Fibroblast of mammary gland (primary cell): ENCODE results near the gene LGI4.
"Not testable (repeated sequence)": the region's sequence is repeated elsewhere in the genome, so short reads cannot be mapped to it uniquely, and the experiment has no call there.

Experiments used
- DNase-seq: peaks from one replicate; pipeline ENCODE4 v3.0.0-alpha.2; 2010; ENCODE audit warnings: low read depth
- H3K4me3 ChIP-seq: 2 replicates; pipeline ENCODE4 v1.5.1; 2011; ENCODE audit warnings: low read depth, mild to moderate bottlenecking, low read length, moderate library complexity; ENCODE audit not compliant: control insufficient read depth
- TF ChIP-seq, protein P1 (sequence below): conservative IDR thresholded peaks from 2 replicates; pipeline ENCODE4 v1.5.1; 2011; ENCODE audit warnings: low read depth, low read length, inconsistent platforms; ENCODE audit not compliant: control insufficient read depth, insufficient read depth

The LGI4 gene

DNA sequence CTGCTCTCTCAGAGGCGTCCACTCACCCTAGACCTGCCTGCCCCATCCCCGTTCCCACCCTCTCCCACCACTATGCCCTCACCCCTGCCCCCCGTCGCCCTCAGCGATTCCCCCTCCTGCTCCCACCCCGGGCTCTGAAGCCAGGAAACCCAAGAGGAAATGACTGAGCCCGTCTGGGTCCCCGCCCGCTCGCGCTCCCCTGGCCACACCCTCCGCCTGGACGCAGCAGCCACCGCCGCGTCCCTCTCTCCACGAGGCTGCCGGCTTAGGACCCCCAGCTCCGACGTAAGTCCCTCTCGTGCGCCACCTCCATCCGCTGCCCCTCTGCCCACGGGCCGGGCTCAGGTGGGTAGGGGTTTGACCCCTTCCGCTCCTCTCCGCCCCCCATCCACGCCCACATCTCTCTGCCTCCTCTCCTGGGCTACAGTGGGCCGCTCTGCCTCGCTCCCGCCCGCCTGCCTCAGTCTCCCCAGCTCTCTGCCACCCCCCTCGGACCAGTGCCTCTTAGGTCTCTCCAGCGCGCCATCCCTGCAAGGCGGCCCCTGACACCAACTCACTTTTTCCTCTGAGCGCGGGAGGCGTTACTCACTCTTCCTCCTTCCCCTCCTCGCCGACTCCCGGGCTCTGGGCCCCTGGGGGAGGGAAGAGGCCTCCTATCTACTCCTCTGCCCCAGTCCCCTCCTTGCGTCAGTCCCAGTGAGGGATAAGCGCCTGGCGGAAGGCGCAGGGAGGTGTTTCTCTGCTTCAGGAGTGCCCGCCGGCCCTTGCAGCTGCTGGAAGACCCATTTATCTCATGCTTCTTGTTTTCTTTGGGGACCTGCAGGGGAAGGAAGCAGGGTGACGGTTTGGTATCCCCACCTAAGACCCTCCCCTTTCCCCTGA lies 19.9 kb upstream of the LGI4 start, which contains the start of gene FXYD5:
Gene FXYD5 (plus strand): TSS at position 211 of the 882 bp plus-strand sequence. CDS start 816 bp downstream, outside the sequence.
- TF ChIP-seq, protein P1, sequence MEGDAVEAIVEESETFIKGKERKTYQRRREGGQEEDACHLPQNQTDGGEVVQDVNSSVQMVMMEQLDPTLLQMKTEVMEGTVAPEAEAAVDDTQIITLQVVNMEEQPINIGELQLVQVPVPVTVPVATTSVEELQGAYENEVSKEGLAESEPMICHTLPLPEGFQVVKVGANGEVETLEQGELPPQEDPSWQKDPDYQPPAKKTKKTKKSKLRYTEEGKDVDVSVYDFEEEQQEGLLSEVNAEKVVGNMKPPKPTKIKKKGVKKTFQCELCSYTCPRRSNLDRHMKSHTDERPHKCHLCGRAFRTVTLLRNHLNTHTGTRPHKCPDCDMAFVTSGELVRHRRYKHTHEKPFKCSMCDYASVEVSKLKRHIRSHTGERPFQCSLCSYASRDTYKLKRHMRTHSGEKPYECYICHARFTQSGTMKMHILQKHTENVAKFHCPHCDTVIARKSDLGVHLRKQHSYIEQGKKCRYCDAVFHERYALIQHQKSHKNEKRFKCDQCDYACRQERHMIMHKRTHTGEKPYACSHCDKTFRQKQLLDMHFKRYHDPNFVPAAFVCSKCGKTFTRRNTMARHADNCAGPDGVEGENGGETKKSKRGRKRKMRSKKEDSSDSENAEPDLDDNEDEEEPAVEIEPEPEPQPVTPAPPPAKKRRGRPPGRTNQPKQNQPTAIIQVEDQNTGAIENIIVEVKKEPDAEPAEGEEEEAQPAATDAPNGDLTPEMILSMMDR, result no peak
- H3K4me3 ChIP-seq, result peak within 1 kb of the TSS; percentile 91
- DNase-seq, result peak; percentile 80

DNA sequence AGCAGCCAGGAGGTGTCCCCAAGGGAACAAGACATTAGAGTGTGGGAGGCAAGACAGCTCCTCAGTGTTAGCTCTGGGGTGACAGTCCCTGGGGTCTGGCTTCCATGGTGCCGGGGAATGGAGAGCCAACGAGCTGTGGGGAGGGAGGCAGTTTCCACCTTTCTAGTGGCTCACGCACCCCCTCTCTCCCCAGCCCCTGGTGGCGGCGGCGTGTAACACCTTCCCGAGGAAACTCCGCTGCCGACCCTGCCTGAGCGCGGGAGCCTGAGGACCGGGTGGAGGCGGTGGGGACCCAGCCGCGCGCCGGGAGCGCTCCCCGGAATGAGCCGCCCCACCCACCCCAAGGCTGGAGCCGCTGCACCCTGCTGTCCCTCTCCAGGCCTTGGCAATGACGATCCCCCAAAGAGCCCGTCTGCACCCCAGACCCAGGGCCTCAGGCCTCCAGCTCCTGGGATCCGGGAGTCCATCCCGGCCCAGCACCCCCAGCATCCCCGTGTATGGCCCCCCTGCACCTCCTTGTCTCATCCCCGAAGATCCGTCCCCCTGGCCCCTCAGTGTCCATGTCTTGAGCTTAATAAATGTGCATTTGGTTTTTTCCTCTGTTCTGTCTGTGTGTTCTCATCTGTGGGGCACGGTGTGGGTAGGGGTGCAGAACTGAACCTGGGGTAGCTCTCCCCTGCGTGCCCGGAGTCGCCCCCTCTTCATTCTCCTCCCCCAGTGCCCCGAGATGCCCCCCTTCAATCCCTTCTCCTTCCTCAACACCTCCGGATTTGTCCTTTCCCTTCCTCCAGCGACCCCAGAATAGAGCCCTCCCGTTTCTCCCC lies 19.1 kb upstream of the LGI4 start:
- TF ChIP-seq, protein P1, result peak; percentile 50
- no peak for DNase-seq
- H3K4me3 ChIP-seq, result peak overlapping the region; percentile 91

DNA sequence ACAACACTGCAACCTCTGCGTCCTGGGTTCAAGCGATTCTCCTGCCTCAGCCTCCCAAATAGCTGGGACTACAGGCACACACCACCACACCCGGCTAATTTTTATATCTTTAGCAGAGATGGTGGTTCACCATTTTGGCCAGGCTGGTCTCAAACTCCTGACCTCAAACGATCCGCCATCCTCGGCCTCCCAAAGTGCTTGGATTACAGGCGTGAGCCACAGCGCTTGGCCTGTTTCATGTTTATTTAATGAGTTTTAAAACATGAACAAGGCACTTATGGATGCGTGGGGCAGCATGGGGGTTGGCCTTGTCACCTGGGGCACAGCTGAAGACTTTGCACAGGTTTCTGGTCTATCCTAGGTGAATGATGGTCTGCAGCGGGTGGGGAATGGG lies 18.3 kb upstream of the LGI4 start:
- DNase-seq, H3K4me3 ChIP-seq: not testable (repeated sequence)

DNA sequence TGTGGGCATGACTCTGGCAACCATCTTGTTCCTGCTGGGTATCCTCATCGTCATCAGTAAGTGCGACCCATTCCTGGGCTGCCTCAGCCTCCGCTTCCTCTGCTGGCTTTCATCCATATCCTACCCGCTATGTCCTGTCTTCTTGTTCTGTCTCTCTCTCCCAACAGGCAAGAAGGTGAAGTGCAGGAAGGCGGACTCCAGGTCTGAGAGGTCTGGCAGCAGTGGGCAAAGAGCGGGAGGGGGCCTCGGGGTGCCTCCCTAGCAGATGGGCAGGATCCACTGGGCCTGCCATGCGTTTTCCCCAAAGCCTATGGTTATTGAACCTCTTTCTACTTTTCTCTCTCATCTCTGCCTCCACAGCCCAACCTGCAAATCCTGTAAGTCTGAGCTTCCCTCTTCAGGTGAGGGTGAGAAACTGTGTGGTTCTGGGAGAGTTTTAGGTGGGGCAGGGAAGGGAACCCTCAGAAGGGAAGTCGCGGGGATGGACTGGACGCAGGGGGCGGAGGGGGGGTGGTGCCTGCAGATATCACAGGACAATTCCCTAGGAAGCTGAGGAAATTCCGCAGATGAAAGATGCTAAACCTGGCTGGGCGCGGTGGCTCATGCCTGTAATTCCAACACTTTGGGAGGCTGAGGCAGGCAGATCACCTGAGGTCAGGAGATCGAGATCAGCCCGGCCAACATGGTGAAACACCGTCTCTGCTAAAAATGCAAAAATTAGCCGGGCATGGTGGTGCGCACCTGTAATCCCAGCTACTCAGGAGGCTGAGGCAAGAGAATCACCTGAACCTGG lies 16.6 kb upstream of the LGI4 start:
- no peak overlapping the region for H3K4me3 ChIP-seq
- TF ChIP-seq, protein P1, result no peak
- no peak for DNase-seq

DNA sequence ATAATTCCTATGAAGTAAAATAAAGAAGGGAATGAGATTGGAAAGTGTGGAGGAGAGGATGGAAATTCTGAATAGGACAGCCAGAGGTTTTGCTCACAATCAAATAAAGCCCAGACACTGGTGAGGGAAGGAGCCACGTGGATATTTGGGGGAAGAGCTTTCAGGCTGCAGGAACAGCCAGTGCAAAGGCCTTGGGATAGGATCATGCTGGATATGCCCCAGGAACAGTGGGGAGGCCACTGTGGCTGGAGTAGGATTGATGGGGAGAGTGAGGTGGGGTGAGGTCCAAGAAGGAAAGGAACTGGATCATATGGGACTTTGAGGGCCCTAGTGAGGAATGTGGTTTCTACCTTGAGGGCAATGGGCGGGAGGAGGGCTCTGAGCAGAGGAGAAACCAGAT lies 15.6 kb upstream of the LGI4 start:
- no peak overlapping the region for H3K4me3 ChIP-seq
- DNase-seq, result no peak
- TF ChIP-seq, protein P1, result no peak

DNA sequence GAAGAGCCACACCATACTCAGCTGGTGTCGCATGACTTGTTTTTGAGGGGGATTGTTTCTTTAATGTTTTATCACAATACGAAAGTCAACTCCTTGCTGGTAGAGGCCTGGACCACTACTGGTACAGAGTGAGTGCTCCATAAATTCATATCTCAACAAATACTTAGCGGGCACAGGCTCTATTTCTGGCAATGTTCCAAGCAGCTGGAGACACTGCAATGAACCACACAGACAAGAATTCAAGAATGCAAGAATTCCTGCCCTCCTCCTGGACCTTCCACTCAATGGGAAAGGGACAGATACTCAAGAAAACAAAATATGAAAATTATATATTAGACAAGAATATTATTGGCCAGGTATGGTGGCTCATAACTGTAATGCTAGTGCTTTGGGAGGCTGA lies 14.6 kb upstream of the LGI4 start:
- no peak for DNase-seq
- no peak overlapping the region for H3K4me3 ChIP-seq
- TF ChIP-seq, protein P1, result no peak
